Stimulated activated CD4-positive, alpha-beta T cell treated with anti-CD3 and anti-CD28 coated beads, TNF-alpha, amount 100 ng/mL, for 24 hours (primary cell): ENCODE data around the gene PCDHB7.
"Not testable (repeated sequence)": the region's sequence is repeated elsewhere in the genome, so short reads cannot be mapped to it uniquely, and the experiment has no call there.

ENCODE experiments used
- DNase-seq, 3 experiments: peaks; one replicate each; pipeline ENCODE4 v3.0.0-alpha.2; 2020; ENCODE audit warnings: low read depth in 3 of 3

Gene PCDHB7

DNA sequence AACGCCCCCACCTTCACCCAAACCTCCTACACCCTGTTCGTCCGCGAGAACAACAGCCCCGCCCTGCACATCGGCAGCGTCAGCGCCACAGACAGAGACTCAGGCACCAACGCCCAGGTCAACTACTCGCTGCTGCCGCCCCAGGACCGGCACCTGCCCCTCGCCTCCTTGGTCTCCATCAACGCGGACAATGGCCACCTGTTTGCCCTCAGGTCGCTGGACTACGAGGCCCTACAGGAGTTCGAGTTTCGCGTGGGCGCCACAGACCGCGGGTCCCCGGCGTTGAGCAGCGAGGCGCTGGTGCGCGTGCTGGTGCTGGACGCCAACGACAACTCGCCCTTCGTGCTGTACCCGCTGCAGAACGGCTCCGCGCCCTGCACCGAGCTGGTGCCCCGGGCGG is 52.4 kb downstream of the PCDHB7 start:
- not testable (repeated sequence) for DNase-seq

DNA sequence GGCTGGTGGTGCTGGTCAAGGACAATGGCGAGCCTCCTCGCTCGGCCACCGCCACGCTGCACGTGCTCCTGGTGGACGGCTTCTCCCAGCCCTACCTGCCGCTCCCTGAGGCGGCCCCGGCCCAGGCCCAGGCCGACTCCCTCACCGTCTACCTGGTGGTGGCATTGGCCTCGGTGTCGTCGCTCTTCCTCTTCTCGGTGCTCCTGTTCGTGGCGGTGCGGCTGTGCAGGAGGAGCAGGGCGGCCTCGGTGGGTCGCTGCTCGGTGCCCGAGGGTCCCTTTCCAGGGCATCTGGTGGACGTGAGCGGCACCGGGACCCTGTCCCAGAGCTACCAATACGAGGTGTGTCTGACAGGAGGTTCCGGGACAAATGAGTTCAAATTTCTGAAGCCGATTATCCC is 53.0 kb downstream of the PCDHB7 start:
- DNase-seq = not testable (repeated sequence)
